ENCODE results near the gene MGMT. TPM values are rescaled to one million over a fixed set of nuclear protein-coding genes. Genes with fewer than 3 reads are reported as not detected.

Gene MGMT
- total and polyA plus RNA-seq, 4 donors = 9.9 to 39.6 (median 23.2) TPM

DNA sequence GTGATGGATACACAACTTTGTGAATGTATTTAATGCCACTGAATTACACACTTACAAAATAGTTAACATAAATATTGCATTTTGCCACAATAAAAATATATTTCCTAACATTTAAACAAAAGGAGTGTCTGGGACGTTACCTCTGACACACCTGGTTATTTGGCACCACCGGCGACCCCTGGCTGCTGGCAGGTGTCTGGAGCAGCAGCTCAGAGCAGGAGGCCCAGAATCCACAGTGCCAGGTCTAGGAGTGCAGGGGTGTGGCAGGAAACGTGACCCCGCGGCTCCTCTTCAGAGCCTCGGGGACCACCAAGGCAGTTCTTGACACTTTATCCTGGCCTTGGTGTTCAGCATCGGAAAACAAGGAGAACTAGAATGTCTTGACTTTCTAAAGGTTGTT, 46.3 kb downstream of the MGMT start:
- Histone ChIP-seq H3K9me3 (ENCODE audit: control insufficient read depth in 4 of 4, insufficient read depth in 3 of 4, low read length in 3 of 4) (no peaks in the 10 kb centered on the region), H3K36me3 (ENCODE audit: control insufficient read depth in 4 of 4, insufficient read depth in 4 of 4, low read length in 4 of 4) (peaks cover 0 to 3% (median 0%) of the 10 kb centered on the region in 4 donors), H3K4me1 (ENCODE audit: control insufficient read depth in 5 of 5, insufficient read depth in 5 of 5, low read length in 5 of 5) (no peaks in the 10 kb centered on the region), H3K4me3 (no peak overlapping the region), H3K27ac (ENCODE audit: low read depth in 1 of 2, low read length in 1 of 2) (no peak overlapping the region), H3K9ac (ENCODE audit: insufficient read depth in 1 of 2, low read length in 2 of 2) (no peak overlapping the region), H3K27me3 (ENCODE audit: control insufficient read depth in 3 of 3, insufficient read depth in 3 of 3, low read length in 2 of 3) (no peaks in the 10 kb centered on the region)
- ATAC-seq (ENCODE audit: insufficient read depth, low FRiP score) = no peak
- WGBS, 2 donors = 80 to 85% methylated on average over 8 of the region's 8 CpGs
- TF ChIP-seq, protein P1, sequence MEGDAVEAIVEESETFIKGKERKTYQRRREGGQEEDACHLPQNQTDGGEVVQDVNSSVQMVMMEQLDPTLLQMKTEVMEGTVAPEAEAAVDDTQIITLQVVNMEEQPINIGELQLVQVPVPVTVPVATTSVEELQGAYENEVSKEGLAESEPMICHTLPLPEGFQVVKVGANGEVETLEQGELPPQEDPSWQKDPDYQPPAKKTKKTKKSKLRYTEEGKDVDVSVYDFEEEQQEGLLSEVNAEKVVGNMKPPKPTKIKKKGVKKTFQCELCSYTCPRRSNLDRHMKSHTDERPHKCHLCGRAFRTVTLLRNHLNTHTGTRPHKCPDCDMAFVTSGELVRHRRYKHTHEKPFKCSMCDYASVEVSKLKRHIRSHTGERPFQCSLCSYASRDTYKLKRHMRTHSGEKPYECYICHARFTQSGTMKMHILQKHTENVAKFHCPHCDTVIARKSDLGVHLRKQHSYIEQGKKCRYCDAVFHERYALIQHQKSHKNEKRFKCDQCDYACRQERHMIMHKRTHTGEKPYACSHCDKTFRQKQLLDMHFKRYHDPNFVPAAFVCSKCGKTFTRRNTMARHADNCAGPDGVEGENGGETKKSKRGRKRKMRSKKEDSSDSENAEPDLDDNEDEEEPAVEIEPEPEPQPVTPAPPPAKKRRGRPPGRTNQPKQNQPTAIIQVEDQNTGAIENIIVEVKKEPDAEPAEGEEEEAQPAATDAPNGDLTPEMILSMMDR (IDR thresholded peaks at IDR 0.05; ENCODE audit: control extremely low read depth, extremely low read depth) = no peak
- DNase-seq = peak in 1 of 3 donors; percentile 2

DNA sequence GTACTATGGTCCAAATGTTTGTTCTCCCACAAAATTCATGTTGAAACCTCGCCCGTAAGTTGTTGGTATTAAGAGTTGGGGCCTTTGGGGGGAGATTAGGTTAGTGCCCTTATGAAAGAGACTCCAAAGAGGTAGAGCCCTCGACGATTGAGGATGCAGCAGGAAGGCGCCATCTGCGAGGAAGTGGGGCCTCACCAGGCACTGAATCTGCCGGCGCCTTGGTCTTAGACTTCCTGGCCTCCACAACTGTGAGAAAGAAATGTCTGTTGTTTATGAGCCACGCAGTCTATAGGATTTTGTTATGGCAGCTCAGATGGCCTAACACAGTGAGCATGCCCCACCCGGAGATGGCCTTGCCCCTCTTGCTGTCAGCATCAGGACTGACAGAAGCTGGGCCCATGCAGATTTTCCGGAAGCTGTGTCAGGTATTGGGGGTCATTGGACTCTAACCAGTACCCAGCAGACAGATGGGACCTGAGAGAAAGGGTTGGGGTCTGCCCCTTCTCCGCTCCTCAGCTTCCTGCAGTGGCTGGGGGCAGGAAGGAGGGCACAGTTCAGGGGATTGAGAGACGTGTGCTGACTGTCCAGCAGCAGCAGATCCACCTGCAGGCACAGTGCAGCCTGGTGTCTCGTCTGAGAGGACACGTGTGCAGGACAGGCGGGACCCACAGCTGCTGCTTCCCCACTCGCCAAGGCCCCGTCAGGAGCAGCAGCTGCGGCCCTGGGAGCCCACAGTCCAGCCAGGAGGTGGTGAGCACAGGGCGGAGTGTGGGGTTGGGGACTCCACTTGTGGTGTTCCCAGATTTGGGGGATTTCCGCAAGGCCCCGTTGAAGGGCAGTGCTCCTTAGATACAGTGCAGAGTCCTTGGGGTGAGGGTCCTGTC, 47.8 kb downstream of the MGMT start:
- no peak for ATAC-seq (ENCODE audit: insufficient read depth, low FRiP score)
- no peaks in the 10 kb centered on the region for H3K27me3 ChIP-seq (ENCODE audit: control insufficient read depth in 3 of 3, insufficient read depth in 3 of 3, low read length in 2 of 3)
- H3K27ac ChIP-seq (ENCODE audit: low read depth in 1 of 2, low read length in 1 of 2) = no peak overlapping the region
- no peaks in the 10 kb centered on the region for H3K9me3 ChIP-seq (ENCODE audit: control insufficient read depth in 4 of 4, insufficient read depth in 3 of 4, low read length in 3 of 4)
- 80 to 88% methylated on average over 22 of the region's 22 CpGs for WGBS, 2 donors
- no peak overlapping the region for H3K9ac ChIP-seq (ENCODE audit: insufficient read depth in 1 of 2, low read length in 2 of 2)
- no peak overlapping the region for H3K4me3 ChIP-seq
- peaks cover 0 to 3% (median 0%) of the 10 kb centered on the region in 4 donors for H3K36me3 ChIP-seq (ENCODE audit: control insufficient read depth in 4 of 4, insufficient read depth in 4 of 4, low read length in 4 of 4)
- DNase-seq = peak in 1 of 3 donors; percentile 10
- TF ChIP-seq, protein P1 (IDR thresholded peaks at IDR 0.05; ENCODE audit: control extremely low read depth, extremely low read depth) = no peak
- H3K4me1 ChIP-seq (ENCODE audit: control insufficient read depth in 5 of 5, insufficient read depth in 5 of 5, low read length in 5 of 5) = no peaks in the 10 kb centered on the region

DNA sequence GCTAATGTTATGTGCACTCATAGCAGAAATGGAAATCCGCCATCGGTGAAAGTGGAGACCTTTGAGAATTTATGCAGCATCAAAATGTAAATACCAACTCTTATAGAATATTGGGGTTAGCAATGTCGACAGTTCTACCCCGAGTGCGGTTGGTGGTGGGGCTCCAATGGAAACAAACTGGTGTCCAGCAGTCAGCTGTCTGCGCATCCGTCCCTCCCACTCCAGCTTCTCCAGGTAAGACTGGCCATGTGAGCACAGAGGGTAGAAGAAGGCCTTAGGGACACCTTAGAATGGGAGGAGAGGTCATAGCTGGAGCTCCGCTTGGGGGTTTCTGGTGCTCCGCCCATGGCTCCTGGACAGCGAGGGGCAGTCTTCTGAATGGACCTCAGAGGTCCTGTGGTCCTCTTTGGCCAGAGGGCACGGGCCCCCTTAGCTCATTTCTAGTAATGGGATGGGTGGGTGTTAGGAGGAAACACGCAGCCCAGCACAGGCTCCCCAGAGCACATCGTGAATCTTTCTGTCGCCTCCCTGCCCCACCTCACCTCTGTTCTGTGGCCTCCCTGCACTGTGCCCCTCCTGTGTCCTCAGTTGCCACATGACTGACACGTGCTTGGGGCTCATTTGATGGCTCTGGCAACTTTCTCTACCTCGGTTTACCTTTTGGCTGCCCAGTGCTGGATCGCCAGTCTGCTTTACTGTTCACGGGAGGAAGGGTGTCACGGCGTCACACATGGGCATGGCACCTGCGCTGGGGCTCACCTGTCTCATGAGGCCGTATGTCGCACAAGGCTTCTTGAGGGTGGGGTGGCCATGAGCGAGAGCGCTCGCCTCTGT, 50.0 kb downstream of the MGMT start:
- Histone ChIP-seq H3K4me1 (ENCODE audit: control insufficient read depth in 5 of 5, insufficient read depth in 5 of 5, low read length in 5 of 5) (no peaks in the 10 kb centered on the region), H3K36me3 (ENCODE audit: control insufficient read depth in 4 of 4, insufficient read depth in 4 of 4, low read length in 4 of 4) (peaks cover 0 to 3% (median 0%) of the 10 kb centered on the region in 4 donors), H3K9ac (ENCODE audit: insufficient read depth in 1 of 2, low read length in 2 of 2) (no peak overlapping the region), H3K27ac (ENCODE audit: low read depth in 1 of 2, low read length in 1 of 2) (no peak overlapping the region), H3K4me3 (no peak overlapping the region), H3K27me3 (ENCODE audit: control insufficient read depth in 3 of 3, insufficient read depth in 3 of 3, low read length in 2 of 3) (no peaks in the 10 kb centered on the region), H3K9me3 (ENCODE audit: control insufficient read depth in 4 of 4, insufficient read depth in 3 of 4, low read length in 3 of 4) (no peaks in the 10 kb centered on the region)
- DNase-seq (no peak), ATAC-seq (ENCODE audit: insufficient read depth, low FRiP score) (no peak)
- TF ChIP-seq, protein P1 (IDR thresholded peaks at IDR 0.05; ENCODE audit: control extremely low read depth, extremely low read depth) = no peak
- WGBS, 2 donors = 95 to 97% methylated on average over 26 of the region's 26 CpGs
